IMR-90 (cell line): ENCODE results near the gene L3MBTL4.

Experiments
- MAZ ChIP-seq: IDR thresholded peaks from 2 replicates; pipeline ENCODE4 v1.6.1; 2012; ENCODE audit warnings: low read depth, mild to moderate bottlenecking, low read length, improper control_type of control experiment, moderate library complexity, borderline replicate concordance
- RAD21 ChIP-seq: IDR thresholded peaks from 2 replicates; pipeline ENCODE4 v1.6.1; 2012; ENCODE audit warnings: low read length, improper control_type of control experiment
- SMC3 ChIP-seq: fragments of 150-350 bp; IDR thresholded peaks from 2 replicates; pipeline ENCODE4 v1.6.1; 2016; ENCODE audit warnings: low read depth, mild to moderate bottlenecking, antibody characterized with exemption, low read length, moderate library complexity
- TF ChIP-seq, protein P1 (sequence below): fragments of 150-350 bp; IDR thresholded peaks from 2 replicates; pipeline ENCODE4 v1.6.1; 2016; ENCODE audit warnings: low read depth, mild to moderate bottlenecking, low read length, moderate library complexity, borderline replicate concordance
- TF ChIP-seq, protein P2 (sequence below): conservative IDR thresholded peaks from 2 replicates; pipeline ENCODE4 v1.5.1; 2012; ENCODE audit warnings: mild to moderate bottlenecking, low read depth, low read length, improper control_type of control experiment

DNA sequence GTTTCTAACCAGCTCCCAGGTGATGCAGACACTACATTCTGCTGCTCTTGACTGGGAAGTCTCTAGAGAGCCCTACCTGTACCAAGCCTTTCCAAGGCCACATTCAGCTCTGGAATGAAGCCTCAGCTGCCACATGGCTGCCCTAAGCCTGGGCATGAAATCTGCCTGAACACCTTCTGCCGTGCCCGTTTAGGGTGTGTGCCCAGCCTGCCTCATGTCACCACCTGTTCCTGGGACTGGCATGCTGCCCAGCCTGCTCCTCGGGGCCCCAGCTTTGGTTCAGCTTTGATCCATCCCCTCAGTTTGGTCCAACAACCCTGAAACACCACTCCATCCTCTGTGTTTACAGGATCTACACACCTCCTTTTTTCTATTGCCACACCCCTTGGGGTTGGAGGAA lies 210.9 kb downstream of the L3MBTL4 start:
- TF ChIP-seq, protein P1, sequence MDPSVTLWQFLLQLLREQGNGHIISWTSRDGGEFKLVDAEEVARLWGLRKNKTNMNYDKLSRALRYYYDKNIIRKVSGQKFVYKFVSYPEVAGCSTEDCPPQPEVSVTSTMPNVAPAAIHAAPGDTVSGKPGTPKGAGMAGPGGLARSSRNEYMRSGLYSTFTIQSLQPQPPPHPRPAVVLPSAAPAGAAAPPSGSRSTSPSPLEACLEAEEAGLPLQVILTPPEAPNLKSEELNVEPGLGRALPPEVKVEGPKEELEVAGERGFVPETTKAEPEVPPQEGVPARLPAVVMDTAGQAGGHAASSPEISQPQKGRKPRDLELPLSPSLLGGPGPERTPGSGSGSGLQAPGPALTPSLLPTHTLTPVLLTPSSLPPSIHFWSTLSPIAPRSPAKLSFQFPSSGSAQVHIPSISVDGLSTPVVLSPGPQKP, result no peak
- TF ChIP-seq, protein P2, sequence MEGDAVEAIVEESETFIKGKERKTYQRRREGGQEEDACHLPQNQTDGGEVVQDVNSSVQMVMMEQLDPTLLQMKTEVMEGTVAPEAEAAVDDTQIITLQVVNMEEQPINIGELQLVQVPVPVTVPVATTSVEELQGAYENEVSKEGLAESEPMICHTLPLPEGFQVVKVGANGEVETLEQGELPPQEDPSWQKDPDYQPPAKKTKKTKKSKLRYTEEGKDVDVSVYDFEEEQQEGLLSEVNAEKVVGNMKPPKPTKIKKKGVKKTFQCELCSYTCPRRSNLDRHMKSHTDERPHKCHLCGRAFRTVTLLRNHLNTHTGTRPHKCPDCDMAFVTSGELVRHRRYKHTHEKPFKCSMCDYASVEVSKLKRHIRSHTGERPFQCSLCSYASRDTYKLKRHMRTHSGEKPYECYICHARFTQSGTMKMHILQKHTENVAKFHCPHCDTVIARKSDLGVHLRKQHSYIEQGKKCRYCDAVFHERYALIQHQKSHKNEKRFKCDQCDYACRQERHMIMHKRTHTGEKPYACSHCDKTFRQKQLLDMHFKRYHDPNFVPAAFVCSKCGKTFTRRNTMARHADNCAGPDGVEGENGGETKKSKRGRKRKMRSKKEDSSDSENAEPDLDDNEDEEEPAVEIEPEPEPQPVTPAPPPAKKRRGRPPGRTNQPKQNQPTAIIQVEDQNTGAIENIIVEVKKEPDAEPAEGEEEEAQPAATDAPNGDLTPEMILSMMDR, result no peak
- TF ChIP-seq RAD21, result no peak
- no peak for TF ChIP-seq MAZ
- no peak for TF ChIP-seq SMC3
